GM23248 (cell line): ENCODE results near the gene RNASET2. TPM values are rescaled to one million over a fixed set of nuclear protein-coding genes. Genes with fewer than 3 reads are reported as not detected.

ENCODE experiments used
- DNase-seq: peaks from one replicate; pipeline ENCODE4 v3.0.0-alpha.2; 2015
- H2AFZ ChIP-seq: fragments of 200-600 bp; sonication (generic); 2 replicates; pipeline ENCODE4 v1.6.1; 2016; ENCODE audit warnings: antibody characterized with exemption
- H3F3A ChIP-seq: fragments of 200-600 bp; sonication (generic); 2 replicates; pipeline ENCODE4 v1.6.1; 2016; ENCODE audit warnings: mild to moderate bottlenecking, antibody characterized with exemption, mixed run types; ENCODE audit not compliant: insufficient read depth
- H3K27ac ChIP-seq: fragments of 200-600 bp; sonication (generic); 2 replicates; pipeline ENCODE4 v1.5.1; 2016; ENCODE audit warnings: mild to moderate bottlenecking
- H3K27me3 ChIP-seq: fragments of 200-600 bp; sonication (generic); replicated peaks from 2 replicates; pipeline ENCODE4 v1.6.1; 2016; ENCODE audit warnings: mild to moderate bottlenecking; ENCODE audit not compliant: insufficient read depth
- H3K36me3 ChIP-seq: fragments of 200-600 bp; sonication (generic); 2 replicates; pipeline ENCODE4 v1.6.1; 2016; ENCODE audit warnings: low read depth, mild to moderate bottlenecking
- H3K4me1 ChIP-seq: fragments of 200-600 bp; sonication (generic); 2 replicates; pipeline ENCODE4 v1.6.1; 2016; ENCODE audit warnings: mild to moderate bottlenecking; ENCODE audit not compliant: insufficient read depth
- H3K4me2 ChIP-seq: fragments of 200-600 bp; sonication (generic); one replicate; pipeline ENCODE4 v1.6.1; 2016; ENCODE audit warnings: mild to moderate bottlenecking; ENCODE audit not compliant: unreplicated experiment
- H3K4me3 ChIP-seq: fragments of 200-600 bp; sonication (generic); 2 replicates; pipeline ENCODE4 v1.5.1; 2016; ENCODE audit warnings: mild to moderate bottlenecking
- H3K79me2 ChIP-seq: fragments of 200-600 bp; sonication (generic); 2 replicates; pipeline ENCODE4 v1.6.1; 2016; ENCODE audit warnings: mild to moderate bottlenecking; ENCODE audit not compliant: insufficient read depth
- H3K9ac ChIP-seq: fragments of 200-600 bp; sonication (generic); 2 replicates; pipeline ENCODE4 v1.6.1; 2016; ENCODE audit warnings: mild to moderate bottlenecking
- H3K9me2 ChIP-seq: fragments of 200-600 bp; sonication (generic); 2 replicates; pipeline ENCODE4 v1.6.1; 2016; ENCODE audit warnings: mixed run types, mild to moderate bottlenecking, moderate library complexity; ENCODE audit not compliant: insufficient read depth
- H3K9me3 ChIP-seq: fragments of 200-600 bp; sonication (generic); one replicate; pipeline ENCODE4 v1.6.1; 2017; ENCODE audit warnings: low read depth
- H4K20me1 ChIP-seq: fragments of 200-600 bp; sonication (generic); 2 replicates; pipeline ENCODE4 v1.6.0; 2016; ENCODE audit not compliant: insufficient read depth
- EZH2 ChIP-seq: fragments of 200-600 bp; sonication (generic); IDR thresholded peaks from 2 replicates; pipeline ENCODE4 v1.6.1; 2018; ENCODE audit warnings: antibody characterized with exemption, mild to moderate bottlenecking; ENCODE audit not compliant: insufficient read depth, poor library complexity, severe bottlenecking
- EZH2phosphoT487 ChIP-seq: fragments of 200-600 bp; sonication (generic); IDR thresholded peaks from 2 replicates; pipeline ENCODE4 v1.6.1; 2018; ENCODE audit warnings: antibody characterized with exemption, moderate library complexity, mild to moderate bottlenecking, low read depth; ENCODE audit not compliant: insufficient read depth
- WGBS, 2 experiments: methylation state at CpG; one replicate each; pipeline ENCODE4 v1.1.6; 2015 to 2017; ENCODE audit warnings: low lambda C conversion rate in 2 of 2, low coverage in 1 of 2; ENCODE audit errors: missing lambda C conversion rate in 2 of 2; 5-methylcytosine and 5-hydroxymethylcytosine counted together
- in situ Hi-C: fragments of 300-500 bp; cut with MboI; formaldehyde crosslinking; loops from 2 replicates; pipeline ENCODE4 v1.15.0; 2020
- polyA plus RNA-seq: library from polyadenylated mRNA; unstranded; fragments of >200 nt; fragmentation: Nextera tagmentation; extraction: Ambion mirVana; gene quantifications from 2 replicates; pipeline ENCODE4 v1.2.1, GENCODE V29; 2016
- total RNA-seq: library from RNA; depleted of rRNA; stranded (reverse); fragments of >200 nt; shearing (Covaris generic); gene quantifications from 2 replicates; pipeline ENCODE4 v1.2.3, GENCODE V29; 2014

Gene RNASET2
- total and polyA plus RNA-seq, 2 experiments from 2014 or later: 26.8 to 34.4 TPM

DNA sequence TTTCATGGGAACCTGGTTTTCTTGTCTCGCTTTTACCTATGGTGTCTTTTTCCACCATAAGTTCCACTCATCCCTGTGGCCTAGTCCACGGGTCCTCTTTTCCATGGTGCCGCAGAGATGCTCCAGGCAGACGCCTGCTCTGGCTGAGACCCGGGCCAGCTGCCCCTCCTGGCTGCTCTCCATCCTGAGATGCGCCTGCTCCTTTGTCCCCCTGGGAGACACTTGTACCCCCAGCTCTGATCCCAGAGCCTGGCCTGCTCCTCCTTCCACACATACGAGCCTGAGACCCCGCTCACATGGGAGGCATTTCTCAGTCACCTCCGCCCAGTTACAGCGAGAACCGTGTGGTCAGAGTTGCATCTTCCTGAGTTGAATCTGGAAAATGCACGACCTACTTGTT lies 29.6 kb downstream of the RNASET2 start:
- no peak overlapping the region for H2AFZ ChIP-seq
- no peaks in the 10 kb centered on the region for H3F3A ChIP-seq
- H3K27me3 ChIP-seq: no peaks in the 10 kb centered on the region
- DNase-seq: no peak
- no peaks in the 10 kb centered on the region for H3K36me3 ChIP-seq
- no peaks in the 10 kb centered on the region for H3K79me2 ChIP-seq
- H3K4me3 ChIP-seq: no peak overlapping the region
- H3K4me2 ChIP-seq: no peak overlapping the region
- no peaks in the 10 kb centered on the region for H3K9me3 ChIP-seq
- H3K4me1 ChIP-seq: no peaks in the 10 kb centered on the region
- in situ Hi-C loops: no loop called here
- no peaks in the 10 kb centered on the region for H4K20me1 ChIP-seq
- no peak overlapping the region for H3K27ac ChIP-seq
- TF ChIP-seq EZH2phosphoT487: no peak
- TF ChIP-seq EZH2: no peak
- H3K9ac ChIP-seq: no peak overlapping the region
- WGBS, 2 experiments: 73 to 75% methylated on average over 12 of the region's 12 CpGs
- no peaks in the 10 kb centered on the region for H3K9me2 ChIP-seq

GRCh38 chr6:166925141-166925996 lies 31.0 kb downstream of the RNASET2 start:
- TF ChIP-seq EZH2phosphoT487: no peak
- no peak for TF ChIP-seq EZH2
- in situ Hi-C loops: no loop called here
- no peaks in the 10 kb centered on the region for H4K20me1 ChIP-seq

DNA sequence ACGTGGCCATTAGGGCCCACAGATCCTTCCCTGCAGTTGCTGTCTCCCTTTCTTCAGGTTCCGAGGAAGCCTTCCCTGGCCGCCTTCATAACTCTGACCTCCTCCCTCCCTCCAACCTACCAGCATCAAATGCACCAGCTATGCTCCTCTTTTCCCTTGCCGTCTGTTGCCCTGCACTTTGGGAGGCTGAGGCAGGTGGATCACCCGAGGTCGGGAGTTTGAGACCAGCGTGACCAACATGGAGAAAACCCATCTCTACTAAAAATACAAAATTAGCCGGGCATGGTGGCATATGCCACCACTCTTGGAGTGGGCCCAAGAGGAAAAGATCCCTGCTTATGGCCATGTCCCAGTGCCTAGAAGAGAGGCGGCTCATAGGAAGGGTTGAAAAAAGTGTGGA lies 31.8 kb downstream of the RNASET2 start:
- Histone ChIP-seq H3K9me2 (no peaks in the 10 kb centered on the region), H3K27me3 (no peaks in the 10 kb centered on the region), H3K4me1 (no peaks in the 10 kb centered on the region), H3K4me2 (no peak overlapping the region), H3K36me3 (no peaks in the 10 kb centered on the region), H3F3A (no peaks in the 10 kb centered on the region), H3K79me2 (no peaks in the 10 kb centered on the region), H3K9ac (no peak overlapping the region), H4K20me1 (no peaks in the 10 kb centered on the region), H3K9me3 (no peaks in the 10 kb centered on the region), H3K4me3 (no peak overlapping the region), H2AFZ (no peak overlapping the region), H3K27ac (no peak overlapping the region)
- TF ChIP-seq EZH2 (no peak), EZH2phosphoT487 (no peak)
- in situ Hi-C loops: no loop called here
- 65 to 69% methylated on average over 9 of the region's 9 CpGs for WGBS, 2 experiments
- DNase-seq: no peak

More at GRCh38 chr6:166925141-166925996, 31.0 kb downstream of the RNASET2 start:
- Histone ChIP-seq H3K79me2 (no peaks in the 10 kb centered on the region), H3K36me3 (no peaks in the 10 kb centered on the region), H3F3A (no peaks in the 10 kb centered on the region), H3K9ac (no peak overlapping the region), H3K9me2 (no peaks in the 10 kb centered on the region), H3K4me3 (no peak overlapping the region), H3K27ac (no peak overlapping the region), H3K4me2 (no peak overlapping the region), H3K9me3 (no peaks in the 10 kb centered on the region), H3K27me3 (no peaks in the 10 kb centered on the region), H2AFZ (no peak overlapping the region), H3K4me1 (no peaks in the 10 kb centered on the region)
- WGBS, 2 experiments: 73 to 83% methylated on average over 19 of the region's 19 CpGs
- DNase-seq: no peak

DNA sequence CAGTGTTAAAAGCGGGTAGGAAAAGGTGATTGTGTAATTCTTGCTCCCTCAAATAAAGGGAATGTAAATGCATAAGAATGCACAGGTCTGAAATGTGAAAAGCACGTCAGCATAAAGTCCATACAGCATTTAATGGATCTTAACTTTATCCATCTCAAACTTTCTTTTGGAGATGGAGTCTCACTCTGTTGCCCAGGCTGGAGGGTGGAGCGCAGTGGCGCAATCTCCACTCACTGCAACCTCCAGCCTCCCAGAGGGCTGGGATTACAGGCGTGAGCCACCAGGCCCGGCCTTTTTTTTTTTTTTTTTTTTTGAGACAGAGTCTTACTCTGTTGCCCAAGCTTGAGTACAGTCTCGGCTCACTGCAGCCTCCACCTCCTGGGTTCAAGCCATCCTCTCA lies 33.4 kb downstream of the RNASET2 start:
- WGBS, 2 experiments: 80 to 82% methylated on average over 7 of the region's 7 CpGs
- Histone ChIP-seq H3K36me3 (no peaks in the 10 kb centered on the region), H4K20me1 (no peaks in the 10 kb centered on the region), H3K9ac (no peak overlapping the region), H3K4me3 (no peak overlapping the region), H3F3A (no peaks in the 10 kb centered on the region), H3K27ac (no peak overlapping the region), H3K9me2 (no peaks in the 10 kb centered on the region), H2AFZ (no peak overlapping the region), H3K27me3 (no peaks in the 10 kb centered on the region), H3K4me2 (no peak overlapping the region), H3K9me3 (no peaks in the 10 kb centered on the region), H3K4me1 (no peaks in the 10 kb centered on the region), H3K79me2 (no peaks in the 10 kb centered on the region)
- no peak for DNase-seq
- in situ Hi-C loops: no loop called here
- TF ChIP-seq EZH2phosphoT487: no peak
- TF ChIP-seq EZH2: no peak
